GM18909 (cell line): ENCODE data around the gene FAT1.
"Not testable (repeated sequence)": the region's sequence is repeated elsewhere in the genome, so short reads cannot be mapped to it uniquely, and the experiment has no call there.

Experiments
- ATAC-seq: cut with Tn5 transposase; IDR thresholded peaks from one replicate; pipeline ENCODE4 v1.9.1; 2021; ENCODE audit warnings: mild to moderate bottlenecking; ENCODE audit not compliant: unreplicated experiment, poor library complexity

Gene FAT1, protein sequence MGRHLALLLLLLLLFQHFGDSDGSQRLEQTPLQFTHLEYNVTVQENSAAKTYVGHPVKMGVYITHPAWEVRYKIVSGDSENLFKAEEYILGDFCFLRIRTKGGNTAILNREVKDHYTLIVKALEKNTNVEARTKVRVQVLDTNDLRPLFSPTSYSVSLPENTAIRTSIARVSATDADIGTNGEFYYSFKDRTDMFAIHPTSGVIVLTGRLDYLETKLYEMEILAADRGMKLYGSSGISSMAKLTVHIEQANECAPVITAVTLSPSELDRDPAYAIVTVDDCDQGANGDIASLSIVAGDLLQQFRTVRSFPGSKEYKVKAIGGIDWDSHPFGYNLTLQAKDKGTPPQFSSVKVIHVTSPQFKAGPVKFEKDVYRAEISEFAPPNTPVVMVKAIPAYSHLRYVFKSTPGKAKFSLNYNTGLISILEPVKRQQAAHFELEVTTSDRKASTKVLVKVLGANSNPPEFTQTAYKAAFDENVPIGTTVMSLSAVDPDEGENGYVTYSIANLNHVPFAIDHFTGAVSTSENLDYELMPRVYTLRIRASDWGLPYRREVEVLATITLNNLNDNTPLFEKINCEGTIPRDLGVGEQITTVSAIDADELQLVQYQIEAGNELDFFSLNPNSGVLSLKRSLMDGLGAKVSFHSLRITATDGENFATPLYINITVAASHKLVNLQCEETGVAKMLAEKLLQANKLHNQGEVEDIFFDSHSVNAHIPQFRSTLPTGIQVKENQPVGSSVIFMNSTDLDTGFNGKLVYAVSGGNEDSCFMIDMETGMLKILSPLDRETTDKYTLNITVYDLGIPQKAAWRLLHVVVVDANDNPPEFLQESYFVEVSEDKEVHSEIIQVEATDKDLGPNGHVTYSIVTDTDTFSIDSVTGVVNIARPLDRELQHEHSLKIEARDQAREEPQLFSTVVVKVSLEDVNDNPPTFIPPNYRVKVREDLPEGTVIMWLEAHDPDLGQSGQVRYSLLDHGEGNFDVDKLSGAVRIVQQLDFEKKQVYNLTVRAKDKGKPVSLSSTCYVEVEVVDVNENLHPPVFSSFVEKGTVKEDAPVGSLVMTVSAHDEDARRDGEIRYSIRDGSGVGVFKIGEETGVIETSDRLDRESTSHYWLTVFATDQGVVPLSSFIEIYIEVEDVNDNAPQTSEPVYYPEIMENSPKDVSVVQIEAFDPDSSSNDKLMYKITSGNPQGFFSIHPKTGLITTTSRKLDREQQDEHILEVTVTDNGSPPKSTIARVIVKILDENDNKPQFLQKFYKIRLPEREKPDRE (N-terminal part only)

DNA sequence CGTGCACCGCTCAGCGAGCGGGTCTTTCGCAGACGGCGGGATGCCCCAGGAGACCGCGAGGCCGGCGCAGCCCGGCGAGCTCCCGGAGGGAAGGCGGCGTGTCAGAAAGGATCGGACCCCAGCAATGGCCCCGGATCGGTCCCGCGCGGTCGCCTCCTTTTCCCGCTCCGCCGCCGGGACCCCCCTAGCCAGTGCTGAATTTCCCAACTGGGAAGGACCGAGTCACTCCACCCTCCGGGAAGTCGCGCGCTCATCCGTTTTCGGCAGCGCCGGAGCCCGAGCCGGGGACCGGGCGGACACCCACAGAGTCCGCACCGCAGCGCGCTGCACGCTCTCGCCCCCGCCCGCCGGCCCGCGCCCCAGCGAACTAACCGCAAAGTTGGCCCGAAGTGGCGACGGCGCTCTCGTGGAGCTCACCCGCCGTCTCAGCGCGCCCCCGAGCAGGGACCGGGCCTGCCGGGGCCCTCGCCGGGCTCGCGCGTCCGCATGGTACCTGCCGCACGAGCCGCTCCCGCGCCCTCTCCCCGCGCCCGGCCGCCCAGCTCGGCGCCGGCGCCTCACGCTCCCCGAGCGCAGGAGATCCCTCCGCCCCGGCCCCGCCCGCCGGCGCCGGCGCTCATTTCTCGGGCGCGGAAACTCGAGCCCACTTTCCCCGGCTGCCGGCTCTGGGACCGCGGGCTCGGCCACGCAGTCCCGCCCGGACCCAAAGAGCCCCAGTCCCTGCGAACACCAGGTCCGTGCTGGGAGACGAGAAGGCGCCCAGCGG is at the start of gene FAT1:
FAT1 (minus strand) TSS at position 565 of the 766 bp plus-strand sequence. CDS start 14,029 bp downstream, outside the sequence.
- ATAC-seq: no peak

DNA sequence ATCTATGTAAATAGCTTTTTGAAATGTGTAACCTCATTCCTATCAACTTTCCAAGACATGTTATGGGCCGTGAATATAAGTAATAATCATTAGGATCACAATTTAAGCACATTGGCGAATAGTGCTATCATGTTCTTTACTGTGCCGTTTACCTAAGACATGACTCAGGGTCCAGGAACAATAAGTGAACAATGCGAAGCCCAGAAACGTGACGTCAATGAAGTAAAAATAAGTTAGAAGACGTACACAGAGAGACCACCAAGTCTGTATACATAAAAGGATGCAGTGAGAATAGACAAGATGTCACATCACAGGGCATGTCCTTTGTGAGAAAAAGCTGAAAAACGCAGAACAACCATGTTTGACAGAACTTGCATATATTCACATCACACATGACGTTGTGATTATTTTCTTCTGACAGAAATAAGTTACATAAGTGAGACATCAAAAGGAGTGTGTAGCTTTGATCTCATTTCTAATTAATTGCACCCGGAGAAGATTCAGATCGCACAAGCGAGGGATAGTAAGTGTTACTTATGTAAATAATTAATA is 49.4 kb upstream of the FAT1 start:
- ATAC-seq: no peak

DNA sequence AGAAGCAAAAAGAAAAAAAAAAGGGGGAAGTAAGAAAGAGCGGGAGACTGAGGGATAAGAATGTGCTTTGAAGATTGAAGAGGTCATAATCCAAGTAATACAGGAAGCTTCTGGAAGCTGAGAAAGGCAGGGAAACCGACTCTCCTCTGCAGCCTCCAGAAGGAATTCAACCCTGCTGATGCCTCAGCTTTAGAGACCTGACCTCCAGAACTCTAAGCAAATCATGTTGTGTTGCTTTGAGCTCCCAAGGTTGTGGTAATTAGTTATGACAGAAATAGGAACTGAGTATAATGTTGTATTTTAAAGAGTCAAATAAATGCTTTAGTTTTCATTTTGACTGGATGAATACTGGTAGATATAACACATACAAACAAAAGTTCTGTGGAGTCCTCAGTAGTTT is 48.0 kb upstream of the FAT1 start:
- ATAC-seq: no peak

DNA sequence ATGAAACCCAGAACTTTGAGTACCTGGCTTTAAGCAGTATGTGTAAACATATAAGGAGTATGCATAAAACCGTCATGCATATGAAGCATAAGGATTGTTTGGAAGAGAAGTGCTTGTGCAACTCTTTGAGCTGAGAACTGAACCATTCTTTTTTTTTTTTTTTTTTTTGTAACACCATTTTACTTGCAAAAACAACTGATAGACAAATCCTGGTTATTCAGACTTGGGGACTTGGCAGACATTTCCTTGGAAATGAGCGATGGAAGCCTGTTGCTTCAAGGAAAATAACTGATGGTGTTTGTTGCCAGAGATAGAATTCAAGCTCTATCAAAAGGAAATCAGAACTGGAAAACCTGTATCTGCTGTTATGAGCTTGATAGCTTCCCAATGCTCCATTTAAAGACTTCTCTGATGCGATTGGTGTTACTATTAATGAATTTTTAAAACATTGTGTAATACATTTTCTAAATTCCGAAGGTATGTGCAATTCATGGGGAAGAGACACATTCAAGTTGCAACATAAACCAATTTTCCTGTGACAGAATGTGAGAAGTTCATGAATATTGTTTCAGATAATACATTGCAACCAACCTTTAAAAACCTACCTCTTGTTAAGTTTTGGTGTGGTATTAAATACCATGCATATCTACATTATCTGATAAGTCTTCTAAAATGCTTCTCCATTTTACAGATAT is 47.0 kb upstream of the FAT1 start:
- no peak for ATAC-seq

DNA sequence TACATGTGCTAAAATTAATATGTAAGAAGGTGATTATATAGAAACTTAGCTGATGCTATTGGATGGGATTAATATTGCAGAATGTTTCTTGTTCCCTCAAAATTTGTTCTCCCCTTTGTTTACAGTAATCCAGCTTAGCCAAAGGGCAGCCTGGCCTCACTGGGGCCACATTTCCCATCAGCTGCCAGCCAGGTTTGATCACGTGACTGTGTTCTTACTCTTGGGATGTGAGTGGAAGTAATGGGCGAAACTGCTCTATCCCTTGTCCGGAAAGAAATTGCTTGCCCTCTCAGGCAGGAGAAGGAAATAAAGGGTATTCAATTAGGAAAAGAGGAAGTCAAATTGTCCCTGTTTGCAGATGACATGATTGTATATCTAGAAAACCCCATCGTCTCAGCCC is 44.1 kb upstream of the FAT1 start:
- ATAC-seq: no peak

DNA sequence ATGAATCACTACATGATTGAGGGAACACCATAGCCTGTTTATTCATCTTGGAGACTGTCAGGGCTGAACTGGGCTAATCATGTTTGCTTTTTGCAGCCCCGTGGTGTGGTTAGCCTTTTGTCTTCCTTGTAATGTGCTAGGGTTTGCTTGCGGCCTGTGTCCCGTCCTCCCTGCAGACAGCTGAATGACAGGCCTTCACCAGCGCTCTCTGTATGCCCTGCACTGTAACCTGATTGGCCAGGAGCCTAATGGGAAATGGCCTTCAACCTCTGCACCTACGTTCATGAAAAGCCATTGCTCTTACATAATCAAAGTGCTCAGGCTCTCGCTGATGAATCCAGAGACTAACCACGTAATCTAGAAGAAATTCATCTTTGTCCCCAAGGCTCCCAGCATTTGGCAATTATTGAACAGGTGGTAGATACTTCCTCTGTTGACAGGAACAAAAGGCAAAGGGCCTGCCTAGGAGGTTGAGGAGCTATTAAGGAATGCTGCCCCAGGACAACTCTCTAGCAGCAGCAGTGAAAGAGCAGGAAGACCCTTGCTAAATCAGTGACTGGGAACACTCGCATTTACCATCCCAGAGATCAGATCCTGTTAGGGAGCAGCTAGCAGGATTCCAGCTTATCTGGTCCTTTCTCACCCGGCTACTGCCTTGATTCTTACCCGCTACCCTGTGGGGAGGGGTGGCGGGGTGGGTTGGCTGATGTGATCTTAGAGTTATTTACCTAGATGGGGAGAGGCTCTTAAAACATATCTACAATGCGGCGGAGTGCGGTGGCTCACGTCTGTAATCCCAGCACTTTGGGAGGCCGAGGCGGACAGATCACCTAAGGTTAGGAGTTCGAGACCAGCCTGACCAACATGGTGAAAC is 42.3 kb upstream of the FAT1 start:
- no peak for ATAC-seq

DNA sequence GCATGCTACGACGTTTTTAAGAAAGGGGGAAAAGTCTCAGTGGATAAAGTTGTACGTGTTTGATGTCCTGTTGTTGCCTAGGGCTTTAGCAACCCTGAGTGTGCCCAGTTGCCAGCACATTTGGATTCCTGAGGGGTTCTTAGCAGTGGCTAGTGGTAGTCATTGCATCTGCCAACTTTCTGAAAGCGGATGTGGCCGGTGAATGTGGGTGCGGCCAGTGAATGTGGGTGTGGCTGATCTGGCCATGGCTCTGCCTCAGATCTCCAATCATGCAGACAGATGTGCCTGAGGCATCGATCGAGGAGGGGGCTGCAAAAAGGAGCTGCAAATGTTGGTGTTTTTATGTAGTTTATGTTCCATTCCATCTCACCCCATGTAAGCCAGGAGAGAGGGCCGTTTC is 41.5 kb upstream of the FAT1 start:
- no peak for ATAC-seq

DNA sequence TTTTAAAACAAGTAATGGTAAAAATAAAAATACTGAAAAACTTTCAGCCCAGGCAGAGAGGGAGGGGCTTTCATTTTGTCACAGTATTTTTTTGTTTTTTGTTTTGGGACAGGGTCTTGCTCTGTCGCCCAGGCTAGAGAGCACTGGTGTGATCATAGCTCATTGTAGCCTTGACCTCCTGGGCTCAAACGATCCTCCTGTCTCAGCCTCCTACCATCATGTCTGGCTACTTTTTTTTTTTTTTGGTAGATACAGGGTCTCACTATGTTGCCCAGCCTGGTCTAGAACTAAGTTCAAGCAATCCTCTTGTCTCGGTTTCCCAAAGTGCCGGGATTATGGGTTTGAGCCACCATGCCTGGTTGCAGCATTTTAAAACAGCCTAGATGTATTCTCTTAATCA is 40.8 kb upstream of the FAT1 start:
- no peak for ATAC-seq

DNA sequence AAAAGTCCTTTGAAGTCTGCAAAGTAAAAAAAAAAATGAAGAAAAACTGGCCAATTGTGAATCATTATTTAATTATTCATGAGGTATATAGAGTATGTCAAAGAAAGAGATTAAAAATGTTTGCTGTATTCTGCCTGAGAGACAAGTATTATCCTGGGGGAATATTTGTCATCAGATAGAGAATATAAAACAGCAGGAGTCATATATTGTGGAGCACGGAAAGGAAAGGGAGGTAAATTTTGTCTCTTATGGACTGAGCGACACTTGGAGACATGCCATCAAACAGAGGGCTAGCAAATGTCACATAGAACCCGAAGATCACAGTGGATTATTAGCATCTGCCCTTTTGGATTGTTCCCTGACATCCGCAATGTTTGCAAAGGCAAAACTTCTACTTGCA is 39.2 kb upstream of the FAT1 start:
- ATAC-seq: no peak

DNA sequence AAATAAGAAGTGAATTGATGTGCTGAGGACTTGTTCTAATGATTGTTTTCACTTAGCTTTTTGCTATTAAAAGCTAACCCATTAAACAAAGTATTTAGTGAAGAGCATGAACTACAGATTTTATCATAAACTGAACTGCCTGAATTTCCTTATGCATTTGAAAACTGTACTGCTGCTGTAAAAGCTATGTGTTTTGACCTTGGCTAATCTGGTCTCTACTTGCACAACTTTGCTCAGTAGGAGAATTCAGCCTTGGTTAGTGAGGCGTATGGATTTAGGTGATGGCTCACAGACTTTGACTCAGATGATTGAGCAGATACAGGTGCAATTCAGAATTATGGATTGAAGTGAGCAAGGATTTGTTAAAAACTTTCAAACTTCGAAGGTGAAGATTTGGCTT is 38.7 kb upstream of the FAT1 start:
- no peak for ATAC-seq

DNA sequence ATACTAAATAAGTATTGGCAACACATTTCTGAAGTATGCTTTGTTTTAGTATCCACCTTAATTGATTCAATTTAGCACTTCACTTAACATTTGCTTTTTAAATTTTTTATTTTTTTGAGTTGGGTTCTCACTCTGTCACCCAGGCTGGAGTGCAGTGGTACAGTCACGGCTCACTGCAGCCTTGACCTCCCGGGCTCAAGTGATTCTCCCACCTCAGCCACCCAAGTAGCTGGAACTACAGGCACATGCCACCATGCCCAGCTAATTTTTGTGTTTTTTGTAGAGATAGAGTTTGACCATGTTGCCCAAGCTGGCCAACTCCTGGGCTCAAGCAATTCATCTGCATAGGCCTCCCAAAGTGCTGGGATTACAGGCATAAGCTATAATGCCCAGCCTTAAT is 38.3 kb upstream of the FAT1 start:
- ATAC-seq: not testable (repeated sequence)

DNA sequence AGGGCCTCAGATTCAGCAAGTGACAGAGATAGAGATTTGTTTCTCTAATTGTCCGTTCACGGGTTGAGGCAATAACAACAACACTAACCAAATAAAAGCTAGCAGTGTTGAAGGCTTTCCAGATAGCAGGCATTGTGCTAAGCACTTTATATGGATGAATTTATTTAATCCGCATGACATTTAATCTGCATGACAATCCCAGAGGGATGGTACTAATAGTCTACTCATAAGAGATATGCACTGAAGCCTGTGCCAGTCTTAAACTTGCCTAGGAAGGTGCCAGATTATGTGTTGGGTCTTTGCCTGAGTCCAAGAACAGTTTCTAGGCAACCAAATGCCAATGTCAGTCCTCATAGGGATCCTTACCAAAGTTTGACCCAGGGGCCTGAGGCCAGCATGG is 37.7 kb upstream of the FAT1 start:
- no peak for ATAC-seq

DNA sequence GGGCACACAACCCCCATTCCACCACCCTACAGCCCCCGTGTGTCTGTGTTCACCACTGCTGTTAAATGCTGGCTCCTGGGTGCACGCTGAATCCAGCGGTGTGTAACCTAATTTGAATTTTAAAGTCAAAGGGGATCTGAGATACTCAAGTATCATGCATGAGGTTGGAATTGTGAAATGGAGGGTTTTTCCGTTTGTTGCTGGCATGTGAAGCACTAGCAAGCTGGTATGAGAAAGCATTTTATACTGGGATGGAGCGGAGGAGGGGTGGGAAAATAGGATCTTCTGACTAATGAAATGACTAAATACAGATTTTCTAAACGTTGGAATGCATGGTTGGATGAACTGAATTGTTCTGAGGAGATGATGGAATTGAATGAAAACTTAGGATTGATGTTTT is 36.9 kb upstream of the FAT1 start:
- ATAC-seq: no peak

DNA sequence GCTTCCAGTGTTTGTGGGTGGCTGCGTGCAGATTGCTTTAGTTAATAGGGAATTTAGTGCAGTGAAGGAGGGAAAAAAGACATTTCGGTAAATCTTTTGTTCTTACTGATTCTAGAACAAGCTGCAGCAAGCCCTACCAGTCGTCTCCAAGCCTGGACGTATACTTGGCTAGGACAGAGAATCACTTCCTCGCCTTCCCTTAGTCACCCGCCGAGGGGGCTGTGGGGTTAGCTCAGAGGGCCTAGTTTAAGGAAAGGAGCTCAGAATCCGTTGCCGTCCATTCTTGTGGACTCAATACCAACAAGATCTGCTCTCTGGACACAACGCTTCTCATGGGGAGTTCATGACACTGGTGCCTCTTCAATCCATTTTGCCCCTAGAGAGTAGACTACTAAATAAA is 36.3 kb upstream of the FAT1 start:
- no peak for ATAC-seq

DNA sequence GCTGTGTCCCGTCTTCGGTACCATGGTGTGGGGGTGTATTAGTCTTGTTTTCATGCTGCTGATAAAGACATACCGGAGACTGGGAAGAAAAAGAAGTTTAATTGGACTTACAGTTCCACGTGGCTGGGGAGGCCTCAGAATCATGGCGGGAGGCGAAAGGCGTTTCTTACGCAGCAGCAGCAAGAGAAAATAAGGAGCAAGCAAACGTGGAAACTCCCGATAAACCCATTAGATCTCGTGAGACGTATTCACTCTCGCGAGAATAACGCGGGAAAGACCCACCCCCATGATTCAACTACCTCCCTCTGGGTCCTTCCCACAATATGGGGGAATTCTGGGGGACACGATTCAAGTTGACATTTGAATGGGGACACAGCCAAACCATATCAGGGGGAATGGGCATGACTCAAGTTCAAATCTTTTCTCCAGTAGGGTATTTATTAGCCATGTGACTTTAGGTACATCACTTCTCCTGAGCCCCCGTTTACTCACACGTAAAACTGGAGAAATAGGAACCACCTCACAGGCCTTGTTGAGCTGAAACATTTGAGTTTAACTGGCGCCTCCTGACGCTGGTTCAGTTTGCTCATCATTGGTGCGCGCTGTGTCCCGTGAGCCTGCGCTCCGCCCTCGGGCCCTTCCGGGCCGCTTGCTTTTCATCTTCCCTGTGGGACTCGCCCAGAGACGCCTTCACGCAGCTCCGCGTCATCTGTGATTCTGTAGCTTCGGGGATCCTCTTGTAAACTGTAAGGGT is 35.5 kb upstream of the FAT1 start:
- ATAC-seq: no peak

DNA sequence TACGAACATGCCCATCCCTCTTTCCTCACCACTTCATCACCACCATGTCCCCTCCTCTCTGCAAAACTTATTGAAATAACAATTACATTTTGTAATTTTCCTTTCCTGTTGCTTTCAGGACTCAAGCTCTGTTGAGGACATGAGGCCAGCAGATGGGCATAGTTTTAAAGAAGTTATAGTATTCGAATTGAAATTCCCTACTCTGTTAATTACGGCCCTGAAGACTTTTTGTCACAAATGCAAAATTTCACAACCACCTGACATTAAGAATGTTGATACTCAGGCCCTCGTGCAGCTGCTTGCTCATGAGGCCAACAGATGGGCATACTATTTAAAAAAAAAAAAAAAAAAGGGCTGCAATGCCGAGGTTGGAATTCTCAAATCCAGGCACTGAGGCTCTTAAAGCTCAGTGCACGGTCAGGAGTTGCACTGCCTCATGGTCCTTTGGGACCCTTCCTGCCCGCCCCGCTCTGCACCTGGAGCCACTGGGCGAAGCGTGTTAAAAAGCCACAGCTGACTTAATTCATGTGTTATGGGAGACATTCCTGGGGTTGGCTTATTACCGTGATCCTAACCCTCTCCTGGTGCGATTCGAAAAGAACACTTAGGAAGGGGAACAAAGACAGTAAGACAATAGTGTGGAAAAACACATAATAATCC is 34.2 kb upstream of the FAT1 start:
- ATAC-seq: no peak

DNA sequence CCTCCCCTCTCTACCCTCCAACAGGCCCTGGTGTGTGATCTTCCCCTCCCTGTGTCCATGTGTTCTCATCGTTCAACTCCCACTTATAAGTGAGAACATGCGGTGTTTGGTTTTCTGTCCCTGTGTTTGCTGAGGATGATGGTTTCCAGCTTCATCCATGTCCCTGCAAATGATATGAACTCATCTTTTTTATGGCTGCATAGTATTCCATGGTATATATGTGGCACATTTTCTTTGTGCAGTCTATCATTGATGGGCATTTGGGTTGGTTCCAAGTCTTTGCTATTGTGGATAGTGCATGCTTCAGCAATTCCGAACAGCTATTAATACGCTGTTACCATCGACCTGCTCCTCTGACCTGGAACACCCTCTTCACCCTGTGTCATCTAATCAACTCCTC is 32.9 kb upstream of the FAT1 start:
- not testable (repeated sequence) for ATAC-seq
